Fibroblast of gingiva (primary cell): ENCODE data around the gene MAST1.
"Not testable (repeated sequence)": the region's sequence is repeated elsewhere in the genome, so short reads cannot be mapped to it uniquely, and the experiment has no call there.

Source experiments
- DNase-seq: peaks from one replicate; pipeline ENCODE4 v3.0.0-alpha.2; 2011; ENCODE audit warnings: low read depth

Gene MAST1

GRCh38 chr19:12838182-12838885 lies at the start of gene MAST1:
TSS of gene MAST1 (plus strand) at chr19:12838515. CDS start at chr19:12838573, 58 bp downstream.
- no peak for DNase-seq

GRCh38 chr19:12788682-12789097 lies 49.6 kb upstream of the MAST1 start:
- peak; percentile 47 for DNase-seq

- no peak for DNase-seq
Observed at GRCh38 chr19:12789098-12789903, 49.0 kb upstream of the MAST1 start.

- peak; percentile 98 for DNase-seq
Observed at GRCh38 chr19:12789904-12790619, 48.3 kb upstream of the MAST1 start.

- no peak for DNase-seq
Observed at GRCh38 chr19:12790628-12791344, 47.5 kb upstream of the MAST1 start.

GRCh38 chr19:12791345-12792050 lies 46.8 kb upstream of the MAST1 start, which contains the start of gene JUNB:
TSS of gene JUNB (plus strand) at chr19:12791486. CDS start at chr19:12791772, 286 bp downstream.
- peak; percentile 99 for DNase-seq

- peak; percentile 55 for DNase-seq
Observed at GRCh38 chr19:12792051-12792852, 46.1 kb upstream of the MAST1 start.

GRCh38 chr19:12792853-12793289 lies 45.4 kb upstream of the MAST1 start:
- DNase-seq = no peak

- peak; percentile 94 for DNase-seq
Observed at GRCh38 chr19:12793290-12794195, 44.8 kb upstream of the MAST1 start.

GRCh38 chr19:12794196-12794941 lies 43.9 kb upstream of the MAST1 start:
- peak; percentile 67 for DNase-seq

- peak; percentile 50 for DNase-seq
Observed at GRCh38 chr19:12794971-12795381, 43.3 kb upstream of the MAST1 start.

GRCh38 chr19:12796146-12797071 lies 41.9 kb upstream of the MAST1 start:
- DNase-seq = peak; percentile 73

- no peak for DNase-seq
Observed at GRCh38 chr19:12797141-12797587, 41.2 kb upstream of the MAST1 start.

GRCh38 chr19:12797607-12798006 lies 40.7 kb upstream of the MAST1 start:
- not testable (repeated sequence) for DNase-seq

GRCh38 chr19:12799742-12800465 lies 38.4 kb upstream of the MAST1 start:
- no peak for DNase-seq

- no peak for DNase-seq
Observed at GRCh38 chr19:12800466-12800770, 37.9 kb upstream of the MAST1 start.
